GM12874 (cell line): ENCODE results near the gene C1orf74.

ENCODE experiments used
- TF ChIP-seq, protein P1 (sequence below): IDR thresholded peaks from 2 replicates; pipeline ENCODE4 v1.5.1; 2011; ENCODE audit warnings: low read depth, mild to moderate bottlenecking, control low read depth, low read length, moderate library complexity; ENCODE audit not compliant: insufficient read depth

Gene C1orf74

GRCh38 chr1:209749205-209749604 is 35.2 kb downstream of the C1orf74 start:
- TF ChIP-seq, protein P1, sequence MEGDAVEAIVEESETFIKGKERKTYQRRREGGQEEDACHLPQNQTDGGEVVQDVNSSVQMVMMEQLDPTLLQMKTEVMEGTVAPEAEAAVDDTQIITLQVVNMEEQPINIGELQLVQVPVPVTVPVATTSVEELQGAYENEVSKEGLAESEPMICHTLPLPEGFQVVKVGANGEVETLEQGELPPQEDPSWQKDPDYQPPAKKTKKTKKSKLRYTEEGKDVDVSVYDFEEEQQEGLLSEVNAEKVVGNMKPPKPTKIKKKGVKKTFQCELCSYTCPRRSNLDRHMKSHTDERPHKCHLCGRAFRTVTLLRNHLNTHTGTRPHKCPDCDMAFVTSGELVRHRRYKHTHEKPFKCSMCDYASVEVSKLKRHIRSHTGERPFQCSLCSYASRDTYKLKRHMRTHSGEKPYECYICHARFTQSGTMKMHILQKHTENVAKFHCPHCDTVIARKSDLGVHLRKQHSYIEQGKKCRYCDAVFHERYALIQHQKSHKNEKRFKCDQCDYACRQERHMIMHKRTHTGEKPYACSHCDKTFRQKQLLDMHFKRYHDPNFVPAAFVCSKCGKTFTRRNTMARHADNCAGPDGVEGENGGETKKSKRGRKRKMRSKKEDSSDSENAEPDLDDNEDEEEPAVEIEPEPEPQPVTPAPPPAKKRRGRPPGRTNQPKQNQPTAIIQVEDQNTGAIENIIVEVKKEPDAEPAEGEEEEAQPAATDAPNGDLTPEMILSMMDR: no peak

- TF ChIP-seq, protein P1: 0 out of 2 replicates have a peak, but pooled peaks have one; percentile 8
Measured at GRCh38 chr1:209748620-209749019, 35.7 kb downstream of the C1orf74 start.

GRCh38 chr1:209747580-209748262 is 36.6 kb downstream of the C1orf74 start:
- TF ChIP-seq, protein P1: peak; percentile 83; the same call in 1 of the 2 replicates

- TF ChIP-seq, protein P1: no peak
Measured at GRCh38 chr1:209746451-209747165, 37.8 kb downstream of the C1orf74 start.

DNA sequence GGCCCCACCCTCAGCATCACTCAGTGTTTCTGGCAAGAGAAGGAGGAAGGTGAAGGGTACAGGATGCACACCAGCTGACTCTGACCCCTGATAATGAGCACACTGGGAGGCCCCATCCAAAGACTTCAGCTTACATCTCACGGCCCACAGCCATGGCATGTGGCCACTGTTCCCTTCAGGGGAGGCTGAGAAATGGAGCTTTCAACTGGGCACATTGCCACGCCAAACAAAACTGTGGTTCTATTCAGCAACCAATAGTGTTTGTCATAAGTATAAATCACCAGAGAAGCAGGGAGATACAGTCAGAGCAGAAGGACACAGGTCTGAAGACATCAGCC is 41.2 kb downstream of the C1orf74 start:
- TF ChIP-seq, protein P1: no peak

DNA sequence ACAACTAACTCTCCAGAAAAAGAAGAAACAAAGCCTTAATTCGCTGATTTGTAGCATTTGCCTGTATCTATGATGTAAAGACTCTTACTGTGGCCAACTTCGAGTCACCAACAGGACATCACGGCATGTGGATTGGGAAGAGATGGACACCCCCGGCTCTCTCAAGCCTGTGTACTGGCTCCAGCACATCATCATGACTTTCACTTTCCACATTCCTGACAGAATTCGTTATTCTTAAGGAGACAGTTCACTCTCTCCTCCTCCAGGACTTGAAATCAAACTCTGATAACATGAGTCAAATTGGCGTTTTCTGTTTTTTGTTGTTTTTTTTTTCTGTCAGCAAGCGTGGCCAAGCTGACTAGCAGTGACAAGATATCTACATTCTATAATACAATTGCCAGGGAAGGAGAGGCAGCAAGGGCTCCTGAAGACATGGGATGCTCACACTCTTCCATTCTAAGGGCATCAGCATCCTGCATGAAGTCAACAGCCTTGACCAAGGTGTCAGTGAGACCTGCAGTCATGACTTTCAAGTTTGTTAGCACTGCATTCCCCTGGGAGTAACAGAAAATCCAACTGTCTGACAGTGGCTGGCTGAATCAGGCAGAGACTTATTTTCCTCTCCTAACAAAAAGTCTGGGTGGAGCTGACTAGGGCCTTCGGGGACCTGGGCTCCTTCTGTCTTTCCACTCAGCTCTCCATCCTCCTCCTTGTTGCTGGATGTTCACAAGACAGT is 41.8 kb downstream of the C1orf74 start:
- TF ChIP-seq, protein P1: no peak

GRCh38 chr1:209741889-209742288 is 42.5 kb downstream of the C1orf74 start:
- TF ChIP-seq, protein P1: no peak
